Measurements from ENCODE around the gene ADGRF1.

Gene ADGRF1

DNA sequence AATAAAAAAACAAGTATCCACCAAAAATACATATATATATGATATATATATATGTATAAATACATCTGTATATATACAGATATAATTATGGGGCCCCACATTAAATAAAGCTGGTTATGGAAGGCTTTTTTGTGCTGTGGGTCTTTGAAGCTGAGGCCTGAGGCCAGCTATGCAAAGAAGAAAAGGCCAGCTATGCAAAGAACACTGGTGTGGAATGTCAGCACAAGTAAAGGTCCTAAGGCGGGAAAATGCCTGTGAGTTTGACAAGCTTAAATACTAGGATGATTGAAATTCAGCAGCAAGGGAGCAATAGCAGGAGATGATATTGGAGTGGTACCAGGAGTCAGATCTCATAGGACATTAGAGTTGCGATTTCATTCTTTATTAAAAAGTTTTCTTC, 25.2 kb downstream of the ADGRF1 start:
- no peaks in the 10 kb centered on the region for H3F3A ChIP-seq (ENCODE audit: insufficient read depth)
- H2AFZ ChIP-seq (ENCODE audit: low read depth, low read length, severe bottlenecking), result no peak overlapping the region
- TF ChIP-seq EZH2phosphoT487 (conservative IDR thresholded peaks at IDR 0.05; ENCODE audit: low read length), result no peak
- TF ChIP-seq CTCF (IDR thresholded peaks at IDR 0.05; ENCODE audit: insufficient read depth, low read length, poor library complexity, severe bottlenecking), result no peak
- no peaks in the 10 kb centered on the region for H3K9me3 ChIP-seq (ENCODE audit: insufficient read depth, low read length)
- no peak overlapping the region for H3K9ac ChIP-seq (ENCODE audit: low read length)
- no peaks in the 10 kb centered on the region for H3K36me3 ChIP-seq (ENCODE audit: low read length)
- H3K79me2 ChIP-seq (ENCODE audit: insufficient read depth, low read length), result no peaks in the 10 kb centered on the region
- H3K4me2 ChIP-seq (ENCODE audit: low read depth, low read length, poor library complexity, severe bottlenecking), result no peak overlapping the region
- H3K27ac ChIP-seq (ENCODE audit: low read depth, low read length), result no peak overlapping the region
- H3K27me3 ChIP-seq (ENCODE audit: low read length), result no peaks in the 10 kb centered on the region
- no peak overlapping the region for H3K4me3 ChIP-seq (ENCODE audit: insufficient read depth, low read length, poor library complexity, severe bottlenecking)
- H3K9me2 ChIP-seq (replicated peaks; ENCODE audit: insufficient read depth, low read length), result no peaks in the 10 kb centered on the region
- no peaks in the 10 kb centered on the region for H4K20me1 ChIP-seq (ENCODE audit: low read depth, low read length)

DNA sequence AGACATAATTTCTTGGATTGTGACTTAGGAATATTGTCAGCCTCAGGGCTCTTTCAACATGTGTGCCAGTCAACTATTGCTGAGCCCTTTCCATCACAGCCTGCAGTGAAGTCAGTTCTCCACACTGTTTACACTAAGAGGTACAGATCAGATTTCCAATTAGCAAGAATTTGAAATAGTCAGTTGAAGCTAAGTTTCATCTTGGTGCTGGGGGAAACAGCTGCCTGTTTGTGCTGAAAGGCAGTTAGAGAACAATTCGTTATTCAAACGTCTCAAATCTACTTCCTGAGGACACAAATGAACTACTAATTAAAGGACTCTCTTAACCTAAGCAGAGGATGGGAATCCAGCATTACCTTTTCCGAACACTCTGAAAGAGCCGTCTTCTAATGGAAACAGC, 25.9 kb downstream of the ADGRF1 start:
- H3K36me3 ChIP-seq (ENCODE audit: low read length), result no peaks in the 10 kb centered on the region
- H3K27ac ChIP-seq (ENCODE audit: low read depth, low read length), result no peak overlapping the region

GRCh38 chr6:47014401-47014800, 27.7 kb downstream of the ADGRF1 start:
- Histone ChIP-seq H3K9me3 (ENCODE audit: insufficient read depth, low read length) (no peaks in the 10 kb centered on the region), H3F3A (ENCODE audit: insufficient read depth) (no peaks in the 10 kb centered on the region), H3K27ac (ENCODE audit: low read depth, low read length) (no peak overlapping the region), H4K20me1 (ENCODE audit: low read depth, low read length) (no peaks in the 10 kb centered on the region), H3K9me2 (replicated peaks; ENCODE audit: insufficient read depth, low read length) (no peaks in the 10 kb centered on the region), H3K36me3 (ENCODE audit: low read length) (no peaks in the 10 kb centered on the region), H3K27me3 (ENCODE audit: low read length) (no peaks in the 10 kb centered on the region), H3K4me2 (ENCODE audit: low read depth, low read length, poor library complexity, severe bottlenecking) (no peak overlapping the region), H2AFZ (ENCODE audit: low read depth, low read length, severe bottlenecking) (no peak overlapping the region), H3K79me2 (ENCODE audit: insufficient read depth, low read length) (no peaks in the 10 kb centered on the region), H3K4me3 (ENCODE audit: insufficient read depth, low read length, poor library complexity, severe bottlenecking) (no peak overlapping the region), H3K9ac (ENCODE audit: low read length) (no peak overlapping the region)
- no peak for TF ChIP-seq CTCF (IDR thresholded peaks at IDR 0.05; ENCODE audit: insufficient read depth, low read length, poor library complexity, severe bottlenecking)
- no peak for TF ChIP-seq EZH2phosphoT487 (conservative IDR thresholded peaks at IDR 0.05; ENCODE audit: low read length)

More for the DNA sequence above, 25.9 kb downstream of the ADGRF1 start:
- no peak overlapping the region for H3K9ac ChIP-seq (ENCODE audit: low read length)
- no peaks in the 10 kb centered on the region for H3K9me3 ChIP-seq (ENCODE audit: insufficient read depth, low read length)
- H3K9me2 ChIP-seq (replicated peaks; ENCODE audit: insufficient read depth, low read length), result no peaks in the 10 kb centered on the region
- TF ChIP-seq EZH2phosphoT487 (conservative IDR thresholded peaks at IDR 0.05; ENCODE audit: low read length) (no peak), CTCF (IDR thresholded peaks at IDR 0.05; ENCODE audit: insufficient read depth, low read length, poor library complexity, severe bottlenecking) (no peak)
- H3F3A ChIP-seq (ENCODE audit: insufficient read depth), result no peaks in the 10 kb centered on the region
- H3K4me3 ChIP-seq (ENCODE audit: insufficient read depth, low read length, poor library complexity, severe bottlenecking), result no peak overlapping the region
- H3K79me2 ChIP-seq (ENCODE audit: insufficient read depth, low read length), result no peaks in the 10 kb centered on the region
- H3K27me3 ChIP-seq (ENCODE audit: low read length), result no peaks in the 10 kb centered on the region
- H3K4me2 ChIP-seq (ENCODE audit: low read depth, low read length, poor library complexity, severe bottlenecking), result no peak overlapping the region
- no peaks in the 10 kb centered on the region for H4K20me1 ChIP-seq (ENCODE audit: low read depth, low read length)
- H2AFZ ChIP-seq (ENCODE audit: low read depth, low read length, severe bottlenecking), result no peak overlapping the region
